Measurements from ENCODE around the gene AQP2.

GRCh38 chr12:49962861-49963765, 12.6 kb downstream of the AQP2 start:
- TF ChIP-seq POLR2A (IDR thresholded peaks at IDR 0.05; ENCODE audit: low read length) (no peak), GATA1 (IDR thresholded peaks at IDR 0.05; ENCODE audit: low read depth, low read length) (no peak)

Measured in erythroblast (primary cell).